ENCODE data around the gene SOX30. TPM values are rescaled to one million over a fixed set of nuclear protein-coding genes. Genes with fewer than 3 reads are reported as not detected.

The SOX30 gene
- total RNA-seq, 2 donors from 2014 or later: 0.44 TPM; not detected in 1

GRCh38 chr5:157650991-157651611 is 1.1 kb downstream of the SOX30 start:
- H3K27ac Mint-ChIP-seq: peak overlapping the region; percentile 87
- ATAC-seq (no peak), DNase-seq (no peak)
- H3K36me3 Mint-ChIP-seq (ENCODE audit: low read depth): peaks cover 3% of the 10 kb centered on the region
- peak overlapping the region; percentile 82 for H3K4me3 Mint-ChIP-seq
- no peaks in the 10 kb centered on the region for H3K9me3 ChIP-seq (ENCODE audit: control insufficient read depth, low read length, poor library complexity, severe bottlenecking)
- H3K27me3 Mint-ChIP-seq: no peaks in the 10 kb centered on the region
- peaks cover 12% of the 10 kb centered on the region for H3K4me1 Mint-ChIP-seq

GRCh38 chr5:157649101-157649500 is 3.1 kb downstream of the SOX30 start:
- no peaks in the 10 kb centered on the region for H3K27me3 Mint-ChIP-seq
- no peak overlapping the region for H3K4me3 Mint-ChIP-seq
- DNase-seq: no peak
- H3K36me3 Mint-ChIP-seq (ENCODE audit: low read depth): peaks cover 3% of the 10 kb centered on the region
- H3K4me1 Mint-ChIP-seq: peaks cover 14% of the 10 kb centered on the region
- H3K9me3 ChIP-seq (ENCODE audit: control insufficient read depth, low read length, poor library complexity, severe bottlenecking): no peaks in the 10 kb centered on the region
- no peak overlapping the region for H3K27ac Mint-ChIP-seq
- ATAC-seq: no peak

GRCh38 chr5:157648275-157648990 is 3.8 kb downstream of the SOX30 start:
- peaks cover 14% of the 10 kb centered on the region for H3K4me1 Mint-ChIP-seq
- ATAC-seq (no peak), DNase-seq (no peak)
- peaks cover under 1% of the 10 kb centered on the region for H3K36me3 Mint-ChIP-seq (ENCODE audit: low read depth)
- H3K27me3 Mint-ChIP-seq: no peaks in the 10 kb centered on the region
- no peak overlapping the region for H3K27ac Mint-ChIP-seq
- H3K9me3 ChIP-seq (ENCODE audit: control insufficient read depth, low read length, poor library complexity, severe bottlenecking): no peaks in the 10 kb centered on the region
- no peak overlapping the region for H3K4me3 Mint-ChIP-seq

- no peak overlapping the region for H3K27ac Mint-ChIP-seq
- peaks cover 3% of the 10 kb centered on the region for H3K36me3 Mint-ChIP-seq (ENCODE audit: low read depth)
- no peak overlapping the region for H3K4me3 Mint-ChIP-seq
- no peak for DNase-seq
- H3K9me3 ChIP-seq (ENCODE audit: control insufficient read depth, low read length, poor library complexity, severe bottlenecking): no peaks in the 10 kb centered on the region
- no peaks in the 10 kb centered on the region for H3K27me3 Mint-ChIP-seq
- no peak for ATAC-seq
- H3K4me1 Mint-ChIP-seq: peaks cover 8% of the 10 kb centered on the region
Observed at GRCh38 chr5:157640406-157641066, 11.7 kb downstream of the SOX30 start.

GRCh38 chr5:157630341-157630740 is 21.9 kb downstream of the SOX30 start:
- no peaks in the 10 kb centered on the region for H3K27me3 Mint-ChIP-seq
- no peak for DNase-seq
- no peak overlapping the region for H3K27ac Mint-ChIP-seq
- no peak for ATAC-seq
- no peak overlapping the region for H3K4me3 Mint-ChIP-seq
- peaks cover 3% of the 10 kb centered on the region for H3K4me1 Mint-ChIP-seq
- no peaks in the 10 kb centered on the region for H3K9me3 ChIP-seq (ENCODE audit: control insufficient read depth, low read length, poor library complexity, severe bottlenecking)
- H3K36me3 Mint-ChIP-seq (ENCODE audit: low read depth): peaks cover 3% of the 10 kb centered on the region

- H3K27ac Mint-ChIP-seq: no peak overlapping the region
- H3K27me3 Mint-ChIP-seq: no peaks in the 10 kb centered on the region
- ATAC-seq: no peak
Observed at GRCh38 chr5:157626831-157627230, 25.4 kb downstream of the SOX30 start.

GRCh38 chr5:157624144-157624543 is 28.1 kb downstream of the SOX30 start:
- H3K4me1 Mint-ChIP-seq: peaks cover 3% of the 10 kb centered on the region
- H3K27ac Mint-ChIP-seq: peak overlapping the region; percentile 1
- H3K27me3 Mint-ChIP-seq: no peaks in the 10 kb centered on the region
- DNase-seq (no peak), ATAC-seq (no peak)
- H3K4me3 Mint-ChIP-seq: no peak overlapping the region
- peaks cover 2% of the 10 kb centered on the region for H3K36me3 Mint-ChIP-seq (ENCODE audit: low read depth)
- H3K9me3 ChIP-seq (ENCODE audit: control insufficient read depth, low read length, poor library complexity, severe bottlenecking): no peaks in the 10 kb centered on the region

More at GRCh38 chr5:157626831-157627230, 25.4 kb downstream of the SOX30 start:
- H3K4me1 Mint-ChIP-seq: peaks cover 3% of the 10 kb centered on the region
- no peak overlapping the region for H3K4me3 Mint-ChIP-seq
- no peaks in the 10 kb centered on the region for H3K9me3 ChIP-seq (ENCODE audit: control insufficient read depth, low read length, poor library complexity, severe bottlenecking)
- no peak for DNase-seq
- H3K36me3 Mint-ChIP-seq (ENCODE audit: low read depth): no peaks in the 10 kb centered on the region

- no peaks in the 10 kb centered on the region for H3K27me3 Mint-ChIP-seq
- no peak overlapping the region for H3K4me3 Mint-ChIP-seq
- peaks cover 2% of the 10 kb centered on the region for H3K36me3 Mint-ChIP-seq (ENCODE audit: low read depth)
- DNase-seq: no peak
- H3K4me1 Mint-ChIP-seq: peaks cover 3% of the 10 kb centered on the region
- no peak for ATAC-seq
- H3K9me3 ChIP-seq (ENCODE audit: control insufficient read depth, low read length, poor library complexity, severe bottlenecking): no peaks in the 10 kb centered on the region
- H3K27ac Mint-ChIP-seq: no peak overlapping the region
Observed at GRCh38 chr5:157620776-157621175, 31.5 kb downstream of the SOX30 start.

GRCh38 chr5:157618191-157618765 is 34.0 kb downstream of the SOX30 start:
- ATAC-seq (no peak), DNase-seq (no peak)
- Mint-ChIP-seq H3K27me3 (no peaks in the 10 kb centered on the region), H3K4me1 (peaks cover 10% of the 10 kb centered on the region), H3K4me3 (no peak overlapping the region), H3K36me3 (ENCODE audit: low read depth) (peaks cover 2% of the 10 kb centered on the region), H3K27ac (peak overlapping the region; percentile 21)
- H3K9me3 ChIP-seq (ENCODE audit: control insufficient read depth, low read length, poor library complexity, severe bottlenecking): no peaks in the 10 kb centered on the region

GRCh38 chr5:157616785-157617184 is 35.5 kb downstream of the SOX30 start:
- Mint-ChIP-seq H3K27ac (no peak overlapping the region), H3K4me1 (peaks cover 19% of the 10 kb centered on the region), H3K36me3 (ENCODE audit: low read depth) (peaks cover 2% of the 10 kb centered on the region), H3K4me3 (no peak overlapping the region), H3K27me3 (no peaks in the 10 kb centered on the region)
- ATAC-seq: no peak
- no peaks in the 10 kb centered on the region for H3K9me3 ChIP-seq (ENCODE audit: control insufficient read depth, low read length, poor library complexity, severe bottlenecking)
- DNase-seq: no peak

GRCh38 chr5:157613385-157614245 is 38.6 kb downstream of the SOX30 start:
- Mint-ChIP-seq H3K4me1 (peaks cover 31% of the 10 kb centered on the region), H3K27ac (peak overlapping the region; percentile 98), H3K27me3 (no peaks in the 10 kb centered on the region), H3K36me3 (ENCODE audit: low read depth) (no peaks in the 10 kb centered on the region), H3K4me3 (peak overlapping the region; percentile 84)
- H3K9me3 ChIP-seq (ENCODE audit: control insufficient read depth, low read length, poor library complexity, severe bottlenecking): no peaks in the 10 kb centered on the region
- DNase-seq (no peak), ATAC-seq (peak; percentile 89)

- Mint-ChIP-seq H3K27ac (peak overlapping the region; percentile 98), H3K27me3 (no peaks in the 10 kb centered on the region), H3K4me1 (peaks cover 40% of the 10 kb centered on the region), H3K4me3 (no peak overlapping the region), H3K36me3 (ENCODE audit: low read depth) (no peaks in the 10 kb centered on the region)
- no peak for ATAC-seq
- no peak for DNase-seq
- H3K9me3 ChIP-seq (ENCODE audit: control insufficient read depth, low read length, poor library complexity, severe bottlenecking): no peaks in the 10 kb centered on the region
Observed at GRCh38 chr5:157612581-157612980, 39.7 kb downstream of the SOX30 start.

Data from T-helper 17 cell (primary cell).